GM12892 (cell line): ENCODE measurements around the gene PRDM16.

Experiments used
- DNase-seq: peaks from one replicate; pipeline ENCODE4 v3.0.0; 2011; ENCODE audit not compliant: insufficient read length
- FAIRE-seq: peaks from 2 replicates; lab custom pipeline; 2011; peaks lifted over from hg19 to GRCh38; lab: Jason Lieb, UNC
- POLR2A ChIP-seq: IDR thresholded peaks from 2 replicates; pipeline ENCODE4 v1.6.1; 2011; ENCODE audit warnings: low read depth, low read length, control low read depth
- POLR2AphosphoS5 ChIP-seq: IDR thresholded peaks from 2 replicates; pipeline ENCODE4 v1.6.1; 2011; ENCODE audit warnings: low read depth, low read length, control low read depth
- TAF1 ChIP-seq: IDR thresholded peaks from 2 replicates; pipeline ENCODE4 v1.6.1; 2011; ENCODE audit warnings: low read depth, mild to moderate bottlenecking, control low read depth, low read length, borderline replicate concordance

The PRDM16 gene

GRCh38 chr1:3126756-3127678, 58.0 kb downstream of the PRDM16 start:
- FAIRE-seq, result no peak
- no peak for DNase-seq
- TF ChIP-seq POLR2AphosphoS5 (no peak), TAF1 (no peak), POLR2A (no peak)

- TF ChIP-seq POLR2A (no peak), POLR2AphosphoS5 (no peak), TAF1 (no peak)
- FAIRE-seq (no peak), DNase-seq (no peak)
These were observed 58.7 kb downstream of the PRDM16 start for GRCh38 chr1:3127738-3128137.

GRCh38 chr1:3128431-3129132, 59.6 kb downstream of the PRDM16 start:
- DNase-seq, result no peak
- no peak for FAIRE-seq
- TF ChIP-seq POLR2A (no peak), TAF1 (no peak), POLR2AphosphoS5 (no peak)

GRCh38 chr1:3129133-3129490, 60.1 kb downstream of the PRDM16 start:
- TF ChIP-seq POLR2A, result no peak
- TF ChIP-seq TAF1, result no peak
- TF ChIP-seq POLR2AphosphoS5, result no peak
- no peak for FAIRE-seq
- DNase-seq, result no peak

GRCh38 chr1:3130268-3130667, 61.3 kb downstream of the PRDM16 start:
- no peak for FAIRE-seq
- DNase-seq, result no peak
- TF ChIP-seq TAF1 (no peak), POLR2A (no peak), POLR2AphosphoS5 (no peak)

- FAIRE-seq, result no peak
- DNase-seq, result no peak
- no peak for TF ChIP-seq TAF1
- TF ChIP-seq POLR2A, result no peak
- no peak for TF ChIP-seq POLR2AphosphoS5
These were observed 63.7 kb downstream of the PRDM16 start for GRCh38 chr1:3132660-3133059.

GRCh38 chr1:3133686-3134085, 64.7 kb downstream of the PRDM16 start:
- FAIRE-seq (no peak), DNase-seq (no peak)
- TF ChIP-seq TAF1 (no peak), POLR2A (no peak), POLR2AphosphoS5 (no peak)

- DNase-seq (no peak), FAIRE-seq (no peak)
- TF ChIP-seq POLR2A (no peak), POLR2AphosphoS5 (no peak), TAF1 (no peak)
These were observed 65.5 kb downstream of the PRDM16 start for GRCh38 chr1:3134381-3135072.

- FAIRE-seq (no peak), DNase-seq (no peak)
- TF ChIP-seq POLR2AphosphoS5 (no peak), TAF1 (no peak), POLR2A (no peak)
These were observed 66.2 kb downstream of the PRDM16 start for GRCh38 chr1:3135073-3135702.

GRCh38 chr1:3135744-3136455, 66.9 kb downstream of the PRDM16 start:
- no peak for DNase-seq
- no peak for FAIRE-seq
- no peak for TF ChIP-seq TAF1
- no peak for TF ChIP-seq POLR2A
- no peak for TF ChIP-seq POLR2AphosphoS5
